NCI-H524 treated with DMSO at 0.1 percent for 48 hours (cell line): Measurements from ENCODE around the gene PNPLA5.
"Not testable (repeated sequence)": the region's sequence is repeated elsewhere in the genome, so short reads cannot be mapped to it uniquely, and the experiment has no call there.

Experiments used
- DNase-seq: peaks from one replicate; lab custom pipeline; 2025; lab: John Stamatoyannopoulos, UW

Gene PNPLA5

DNA sequence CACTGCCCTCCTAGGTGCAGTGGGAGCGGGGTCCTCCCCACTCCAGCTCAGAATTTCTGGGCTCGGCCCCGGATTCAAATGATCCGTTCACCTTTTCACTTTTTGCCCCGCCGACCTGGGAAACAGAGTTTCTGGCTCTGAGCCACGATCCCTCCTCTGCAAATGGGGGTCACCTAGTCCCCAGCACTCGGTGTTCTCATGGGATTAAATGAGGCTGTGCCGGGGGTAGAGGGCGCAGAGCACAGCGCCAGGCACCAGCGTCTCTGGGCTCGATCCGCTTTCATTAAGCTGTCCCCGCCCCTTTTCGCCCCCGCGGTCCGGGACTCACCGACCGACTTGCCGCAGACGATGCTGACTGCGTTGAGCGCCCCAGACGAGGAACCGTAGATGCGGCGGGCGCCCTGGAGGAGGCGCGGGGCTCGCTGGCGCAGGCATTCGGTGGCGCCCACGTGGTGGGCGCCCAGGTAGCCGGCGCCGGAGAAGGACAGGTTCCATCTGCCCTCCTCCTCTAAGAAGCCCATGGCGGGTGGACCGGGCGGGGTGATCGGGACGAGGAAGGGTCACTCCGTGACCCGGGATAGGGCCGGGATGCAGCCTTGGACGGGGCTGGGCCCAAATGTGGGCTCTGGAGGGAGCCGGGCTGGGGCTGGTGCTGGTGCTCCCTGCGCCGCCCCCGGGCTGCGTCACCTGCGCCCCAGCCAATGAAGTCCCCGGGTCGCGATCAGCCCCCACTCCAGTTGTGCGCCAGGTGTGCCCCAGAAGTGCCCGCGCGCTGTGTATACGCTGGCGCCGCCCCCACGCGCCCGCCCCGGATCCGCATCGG lies at the start of gene PNPLA5:
Gene PNPLA5 (minus strand): TSS at position 654 of the 823 bp plus-strand sequence. CDS start 133 bp downstream, at position 521.
- no peak for DNase-seq

GRCh38 chr22:43941449-43941848 lies 49.6 kb upstream of the PNPLA5 start:
- no peak for DNase-seq

- DNase-seq: no peak
Measured at GRCh38 chr22:43931771-43932170, 40.0 kb upstream of the PNPLA5 start.

DNA sequence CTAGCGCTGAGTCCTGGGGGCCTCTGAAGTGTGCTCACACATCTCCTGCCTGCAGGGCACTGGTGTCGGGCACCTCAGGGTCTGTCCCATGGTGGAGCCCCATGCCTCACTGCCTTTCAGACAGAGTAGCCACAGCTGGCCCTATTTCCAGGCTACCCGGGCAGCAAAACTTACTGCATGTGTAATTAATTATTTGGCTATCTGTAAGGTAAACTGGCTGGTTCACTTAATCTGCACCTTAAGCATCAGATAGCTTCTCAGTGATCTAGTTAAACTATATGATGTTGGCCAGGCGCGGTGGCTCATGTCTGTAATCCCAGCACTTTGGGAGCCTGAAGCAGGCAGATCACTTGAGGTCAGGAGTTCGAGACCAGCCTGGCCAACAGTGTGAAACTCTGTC lies 37.1 kb upstream of the PNPLA5 start:
- DNase-seq: no peak

DNA sequence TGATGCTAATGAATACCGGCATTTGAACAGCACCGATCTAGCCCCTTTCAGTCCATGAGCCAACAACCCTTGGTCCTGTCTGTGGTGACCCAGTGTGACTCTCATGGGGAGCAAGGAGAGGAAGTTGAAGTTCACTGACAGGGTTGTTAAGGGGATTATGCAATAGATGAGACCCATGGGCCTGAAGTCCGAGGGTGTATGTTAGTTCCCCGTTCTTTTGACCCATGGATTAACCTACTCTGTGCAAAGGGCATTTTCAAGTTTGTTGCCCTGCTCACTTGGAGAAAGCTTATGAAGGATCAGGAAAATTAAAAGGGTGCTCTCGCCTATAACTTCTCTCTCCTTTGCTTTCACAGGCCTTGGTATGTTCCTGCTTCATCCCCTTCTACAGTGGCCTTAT lies 36.7 kb upstream of the PNPLA5 start:
- DNase-seq: no peak

DNA sequence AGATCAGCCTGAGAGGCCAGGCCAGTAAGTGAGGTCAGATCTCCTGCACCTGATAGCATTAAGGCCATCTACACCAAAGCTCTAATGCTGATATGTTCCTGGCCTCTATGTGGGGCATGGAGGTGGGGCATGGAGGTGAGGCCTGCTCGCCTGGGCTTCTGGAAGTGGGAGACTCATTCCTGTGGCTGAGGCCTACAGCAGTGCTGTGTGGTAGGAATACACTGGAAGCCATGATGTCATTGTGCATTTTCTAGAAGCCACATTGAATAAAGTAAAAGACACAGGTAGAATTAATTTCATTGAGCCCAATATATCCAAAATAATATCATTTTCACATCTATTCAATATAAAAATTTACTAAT lies 34.5 kb upstream of the PNPLA5 start:
- DNase-seq: no peak

GRCh38 chr22:43925433-43926348 lies 33.9 kb upstream of the PNPLA5 start:
- DNase-seq: peak; percentile 73

GRCh38 chr22:43924877-43925276 lies 33.1 kb upstream of the PNPLA5 start:
- no peak for DNase-seq

GRCh38 chr22:43923631-43924464 lies 32.0 kb upstream of the PNPLA5 start, which contains the start of gene PNPLA3:
Gene PNPLA3 (plus strand): TSS chr22:43923805. CDS start chr22:43923912, 107 bp downstream.
- DNase-seq: peak; percentile 65

GRCh38 chr22:43923191-43923590 lies 31.4 kb upstream of the PNPLA5 start:
- DNase-seq: no peak

- no peak for DNase-seq
Measured at GRCh38 chr22:43922123-43922522, 30.3 kb upstream of the PNPLA5 start.

- DNase-seq: no peak
Measured at GRCh38 chr22:43921370-43921769, 29.6 kb upstream of the PNPLA5 start.

- no peak for DNase-seq
Measured at GRCh38 chr22:43919106-43919973, 27.5 kb upstream of the PNPLA5 start.

DNA sequence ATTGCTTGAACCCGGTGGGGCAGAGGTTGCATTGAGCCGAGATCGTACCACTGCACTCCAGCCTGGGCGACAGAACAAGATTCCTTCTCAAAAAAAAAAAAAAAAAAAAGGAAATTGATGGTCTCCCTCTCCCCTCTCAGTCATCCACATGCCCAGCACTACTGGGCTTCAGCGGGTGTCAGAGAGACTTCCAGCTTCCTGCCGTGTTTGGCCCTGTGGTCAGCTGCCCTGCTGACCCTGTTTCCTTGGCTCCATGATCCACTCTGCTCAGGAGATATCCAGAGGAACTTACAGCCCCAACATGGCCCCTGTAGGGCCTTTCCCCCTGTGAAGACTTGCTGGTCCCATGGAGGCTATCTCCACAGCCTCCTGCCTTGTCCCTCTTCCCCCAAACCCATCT lies 25.7 kb upstream of the PNPLA5 start:
- DNase-seq: no peak

GRCh38 chr22:43911351-43911750 lies 19.5 kb upstream of the PNPLA5 start:
- DNase-seq: no peak

DNA sequence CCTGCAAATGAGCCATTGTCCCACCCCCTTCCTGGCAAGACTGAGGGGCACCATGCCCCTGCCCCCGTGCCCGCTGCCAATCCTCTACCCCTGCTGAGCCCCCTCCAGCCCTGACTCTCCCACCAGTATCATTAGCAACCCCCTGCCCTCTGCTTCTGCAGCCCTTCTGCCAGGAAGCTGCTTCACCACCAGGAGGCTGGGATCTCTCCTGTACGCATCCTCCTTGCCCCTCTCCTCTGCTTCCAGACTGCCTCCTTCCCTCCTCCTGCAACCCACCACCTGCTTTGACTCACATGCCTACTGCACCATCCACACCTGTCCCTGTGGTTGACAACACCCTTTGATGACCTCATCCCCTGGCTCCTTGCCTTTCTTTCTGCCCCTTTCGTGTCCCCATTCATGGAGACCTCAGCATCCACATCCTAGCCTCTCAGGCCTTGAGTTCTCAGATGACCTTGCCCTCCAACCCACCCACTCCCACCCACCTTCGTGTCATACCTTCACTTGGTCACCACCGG lies 18.4 kb upstream of the PNPLA5 start:
- no peak for DNase-seq

DNA sequence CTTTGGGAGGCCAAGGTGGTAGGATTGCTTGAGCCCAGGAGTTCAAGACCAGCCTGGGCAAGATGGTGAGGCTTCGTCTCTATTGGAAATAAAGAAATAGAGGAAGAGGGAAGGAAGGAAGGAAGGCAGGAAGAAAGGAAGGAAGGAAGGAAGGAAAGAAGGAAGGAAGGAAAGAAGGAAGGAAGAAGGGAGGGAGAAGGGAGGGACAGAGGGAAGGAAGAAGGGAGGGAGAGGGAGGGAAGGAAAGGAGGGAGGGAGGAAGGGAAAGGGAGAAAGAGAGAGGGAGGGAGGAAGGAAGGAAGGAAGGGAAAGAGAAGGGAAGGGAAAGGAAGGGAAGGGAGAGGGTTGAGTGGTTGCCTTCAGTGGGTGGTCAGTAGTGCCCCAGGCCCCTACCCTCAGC lies 17.9 kb upstream of the PNPLA5 start:
- no peak for DNase-seq

DNA sequence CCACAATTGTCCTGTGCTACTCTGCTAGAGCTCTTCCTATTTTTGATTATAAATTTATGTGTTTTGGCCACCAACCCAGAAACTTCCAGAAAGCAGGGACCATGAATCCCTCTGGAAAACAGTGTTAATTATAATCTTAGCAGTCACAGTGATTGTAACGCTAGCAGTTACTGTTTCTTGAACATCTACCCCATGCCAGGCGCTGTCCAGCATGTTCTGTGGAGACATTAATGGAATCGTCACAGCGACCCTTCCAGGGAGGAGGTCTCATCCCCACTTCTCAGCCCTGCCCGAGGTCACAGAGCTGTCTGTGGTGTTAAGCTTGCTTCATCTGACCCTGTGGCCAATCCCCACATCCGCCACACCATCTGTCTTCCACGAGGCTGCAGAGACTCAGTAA lies 13.9 kb upstream of the PNPLA5 start:
- no peak for DNase-seq

DNA sequence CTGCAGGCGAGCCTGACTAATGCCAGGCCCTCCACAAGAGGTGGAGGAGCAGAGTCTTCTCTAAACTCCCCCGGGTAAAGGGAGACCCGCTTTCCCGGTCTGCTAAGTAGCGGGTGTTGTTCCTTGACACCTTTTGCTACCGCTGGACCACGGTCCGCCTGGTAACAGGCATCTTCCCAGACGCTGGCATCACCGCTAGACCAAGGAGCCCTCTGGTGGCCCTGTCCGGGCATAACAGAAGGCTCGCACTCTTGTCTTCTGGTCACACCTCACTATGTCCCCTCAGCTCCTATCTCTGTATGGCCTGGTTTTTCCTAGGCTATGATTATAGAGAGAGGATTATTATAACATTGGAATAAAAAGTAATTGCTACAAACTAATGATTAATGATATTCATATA lies 12.6 kb upstream of the PNPLA5 start:
- not testable (repeated sequence) for DNase-seq

- not testable (repeated sequence) for DNase-seq
Measured at GRCh38 chr22:43903033-43903432, 11.2 kb upstream of the PNPLA5 start.
